Stimulated activated CD4-positive, alpha-beta T cell treated with anti-CD3 and anti-CD28 coated beads, Interleukin-1b, Interleukin-23, amount 100 ng/mL, for 24 hours (primary cell): ENCODE results near the gene FOXN1.

Experiments
- DNase-seq, 4 experiments: peaks; one replicate each; pipeline ENCODE4 v3.0.0-alpha.2; 2020; ENCODE audit warnings: low read depth in 4 of 4, low spot score in 1 of 4

Gene FOXN1

GRCh38 chr17:28498652-28499363, 7.3 kb upstream of the FOXN1 start:
- no peak for DNase-seq

GRCh38 chr17:28499364-28499664, 6.8 kb upstream of the FOXN1 start:
- no peak for DNase-seq

- DNase-seq = no peak
These were observed 6.3 kb upstream of the FOXN1 start for GRCh38 chr17:28499684-28500357.

- no peak for DNase-seq
These were observed 5.3 kb upstream of the FOXN1 start for GRCh38 chr17:28500712-28501379.

GRCh38 chr17:28501421-28502284, 4.5 kb upstream of the FOXN1 start:
- no peak for DNase-seq

- no peak for DNase-seq
These were observed 2.7 kb upstream of the FOXN1 start for GRCh38 chr17:28503420-28503819.

- DNase-seq = no peak
These were observed 777 bp downstream of the FOXN1 start for GRCh38 chr17:28506763-28507487.

- DNase-seq = no peak
These were observed 1.5 kb downstream of the FOXN1 start for GRCh38 chr17:28507567-28508203.

GRCh38 chr17:28508211-28508724, 2.1 kb downstream of the FOXN1 start:
- DNase-seq = no peak

- no peak for DNase-seq
These were observed 3.6 kb downstream of the FOXN1 start for GRCh38 chr17:28509789-28510188.

GRCh38 chr17:28511858-28512461, 5.8 kb downstream of the FOXN1 start:
- no peak for DNase-seq

- no peak for DNase-seq
These were observed 7.3 kb downstream of the FOXN1 start for GRCh38 chr17:28513476-28513875.

- DNase-seq = no peak
These were observed 8.4 kb downstream of the FOXN1 start for GRCh38 chr17:28514561-28515002.

GRCh38 chr17:28515518-28515917, 9.4 kb downstream of the FOXN1 start:
- no peak for DNase-seq

- no peak for DNase-seq
These were observed 12.0 kb downstream of the FOXN1 start for GRCh38 chr17:28518132-28518531.

- DNase-seq = no peak
These were observed 12.4 kb downstream of the FOXN1 start for GRCh38 chr17:28518578-28518977.

- DNase-seq = no peak
These were observed 13.1 kb downstream of the FOXN1 start for GRCh38 chr17:28519236-28519635.

GRCh38 chr17:28520687-28521086, 14.5 kb downstream of the FOXN1 start:
- DNase-seq = no peak

- DNase-seq = no peak
These were observed 15.3 kb downstream of the FOXN1 start for GRCh38 chr17:28521311-28522085.
